HG03108 (cell line): Measurements from ENCODE around the gene TRPC4.
"Not testable (repeated sequence)": the region's sequence is repeated elsewhere in the genome, so short reads cannot be mapped to it uniquely, and the experiment has no call there.

Source experiments
- ATAC-seq: cut with Tn5 transposase; IDR thresholded peaks from one replicate; pipeline ENCODE4 v1.9.1; 2021; ENCODE audit warnings: moderate library complexity; ENCODE audit not compliant: unreplicated experiment

The TRPC4 gene

DNA sequence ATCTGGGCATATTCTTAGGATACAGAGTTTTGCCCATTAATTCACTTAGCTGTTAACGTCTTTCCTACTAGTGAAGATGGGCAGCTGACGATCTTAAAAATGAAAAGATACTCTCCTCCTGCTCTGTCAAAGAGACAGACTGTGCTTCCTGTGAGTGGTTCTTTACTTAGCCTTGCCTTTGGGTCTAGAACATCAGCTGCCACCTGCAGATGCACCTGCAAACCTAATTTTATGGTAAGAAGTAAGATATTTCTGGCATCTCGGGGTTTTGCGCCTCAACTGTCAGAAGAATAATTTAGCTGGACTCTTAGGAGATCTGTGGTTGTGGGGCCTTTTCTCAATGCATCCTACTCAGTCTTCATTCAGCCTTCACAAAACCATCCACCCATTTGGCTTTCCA, 36.2 kb downstream of the TRPC4 start:
- ATAC-seq = no peak

DNA sequence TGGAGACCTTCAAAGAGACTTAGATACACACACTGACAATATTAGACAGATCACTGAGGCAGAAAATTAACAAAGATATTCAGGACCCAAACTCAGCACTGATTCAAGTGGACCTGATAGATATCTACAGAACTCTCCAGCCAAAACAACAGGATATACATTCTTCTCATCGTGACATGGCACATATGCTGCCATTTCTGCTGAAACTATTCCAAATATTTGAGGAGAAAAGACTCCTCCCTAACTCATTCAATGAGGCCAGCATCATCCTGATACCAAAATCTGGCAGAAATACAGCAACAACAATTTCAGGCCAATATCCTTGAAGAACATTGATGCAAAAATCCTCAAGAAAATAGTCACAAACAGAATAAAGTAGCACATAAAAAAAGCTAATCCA, 53.3 kb downstream of the TRPC4 start:
- ATAC-seq = no peak

DNA sequence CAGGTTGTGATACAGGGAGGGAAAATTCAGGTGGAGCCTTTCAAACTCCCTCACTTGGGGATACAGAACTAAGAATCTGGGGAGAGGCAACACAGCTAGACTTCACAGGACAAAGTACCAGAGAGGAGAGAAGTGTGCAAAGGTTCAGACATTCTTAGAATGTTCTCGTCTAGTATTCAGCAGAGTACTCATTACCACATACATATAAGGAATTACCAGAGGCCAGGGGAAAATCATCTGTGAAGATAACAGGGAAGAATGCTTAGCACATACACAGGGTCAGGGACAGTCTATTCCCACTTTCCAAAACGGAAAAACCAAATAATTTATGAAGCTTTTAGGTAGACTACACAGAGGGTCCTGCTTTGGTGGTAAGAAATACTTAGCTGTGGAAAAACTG, 58.1 kb downstream of the TRPC4 start:
- no peak for ATAC-seq

DNA sequence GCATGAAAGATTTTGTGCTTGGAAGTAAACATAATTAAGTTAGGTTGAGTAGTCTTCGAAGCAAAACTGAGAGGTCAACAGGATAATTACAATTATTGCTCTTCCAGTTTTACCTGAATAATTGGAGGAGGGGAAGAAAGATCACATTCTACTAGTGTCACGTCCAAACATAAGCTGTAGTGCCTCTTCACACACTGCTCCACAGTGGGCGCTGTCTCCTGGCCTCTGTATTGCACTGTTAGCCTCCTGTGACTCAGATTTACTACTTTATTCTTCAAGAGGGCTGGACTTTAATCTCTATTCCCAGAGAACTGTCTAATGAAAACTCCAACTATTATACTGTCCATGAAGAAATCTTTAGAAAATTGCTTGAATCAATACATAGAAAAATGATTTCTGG, 62.9 kb downstream of the TRPC4 start:
- ATAC-seq = no peak

DNA sequence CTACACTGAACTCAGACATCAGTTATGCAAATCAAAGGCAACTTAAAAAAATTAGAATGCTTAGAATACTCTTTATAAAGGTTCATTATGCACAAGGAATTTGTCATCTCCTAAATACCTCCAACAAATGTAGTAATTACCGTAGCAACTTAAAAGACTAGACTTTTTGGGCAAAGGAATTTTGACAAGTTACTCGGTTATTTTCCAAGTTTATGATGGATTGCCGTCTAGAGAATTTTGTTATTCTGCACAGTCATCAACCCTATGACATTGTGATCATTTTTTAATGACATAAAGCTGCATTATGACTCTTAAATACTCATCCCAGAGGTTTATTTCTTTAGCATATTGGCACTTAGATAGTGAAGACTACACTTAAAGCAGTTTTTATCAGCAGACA, 71.9 kb downstream of the TRPC4 start:
- no peak for ATAC-seq

DNA sequence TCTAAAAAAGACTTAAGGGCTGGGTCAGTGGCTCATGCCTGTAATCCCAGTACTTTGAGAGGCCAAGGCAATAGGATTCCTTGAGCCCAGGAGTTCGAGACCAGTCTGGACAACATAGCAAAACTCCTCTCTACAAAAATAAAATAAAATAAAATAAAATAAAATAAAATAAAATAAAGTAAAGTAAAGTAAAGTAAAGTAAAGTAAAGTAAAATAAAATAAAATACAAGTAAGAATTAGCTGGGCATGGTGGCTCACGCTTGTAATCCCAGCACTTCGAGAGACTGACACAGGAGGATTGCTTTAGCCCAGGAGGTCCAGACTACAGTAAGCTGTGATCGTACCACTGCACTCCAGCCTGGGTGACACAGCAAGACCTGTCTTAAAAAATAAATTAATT, 72.8 kb downstream of the TRPC4 start:
- not testable (repeated sequence) for ATAC-seq

DNA sequence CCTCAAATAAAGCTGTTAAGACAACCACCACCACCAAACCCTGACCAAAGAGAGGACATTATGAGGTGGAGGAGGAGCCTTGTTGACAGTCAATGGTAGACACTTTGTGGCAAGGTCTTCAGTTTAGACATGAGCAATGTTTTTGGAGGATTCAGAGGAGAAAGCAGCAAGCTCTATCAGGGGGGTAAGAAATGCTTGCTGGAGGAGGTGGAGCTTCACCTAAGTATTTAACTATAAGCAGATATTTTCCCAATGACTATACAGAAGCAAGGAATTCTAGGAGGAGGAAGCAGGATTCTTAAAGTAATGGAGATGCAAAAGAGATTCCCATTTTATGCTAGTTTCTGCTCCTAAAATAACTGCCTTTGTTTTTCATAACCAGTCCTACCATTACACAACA, 74.2 kb downstream of the TRPC4 start:
- no peak for ATAC-seq

DNA sequence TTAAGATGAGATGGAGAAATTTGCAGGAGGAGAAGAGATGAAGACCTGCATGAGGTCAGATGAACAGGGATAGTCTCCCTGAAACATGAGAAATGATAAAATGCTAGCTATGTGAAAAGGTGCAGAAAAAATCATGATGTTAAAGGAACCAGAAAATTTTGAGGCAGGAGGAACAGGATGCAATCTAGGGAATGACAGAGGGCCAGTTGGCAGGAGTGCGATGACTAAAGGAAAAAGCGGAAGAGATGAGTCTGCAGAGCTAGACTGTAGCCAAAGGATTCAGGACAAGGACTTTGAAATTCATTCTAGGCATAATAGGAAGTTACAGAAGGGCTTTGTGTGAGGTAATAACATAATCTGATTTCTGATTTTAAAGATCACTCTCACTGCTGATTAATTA, 77.9 kb downstream of the TRPC4 start:
- ATAC-seq = no peak

DNA sequence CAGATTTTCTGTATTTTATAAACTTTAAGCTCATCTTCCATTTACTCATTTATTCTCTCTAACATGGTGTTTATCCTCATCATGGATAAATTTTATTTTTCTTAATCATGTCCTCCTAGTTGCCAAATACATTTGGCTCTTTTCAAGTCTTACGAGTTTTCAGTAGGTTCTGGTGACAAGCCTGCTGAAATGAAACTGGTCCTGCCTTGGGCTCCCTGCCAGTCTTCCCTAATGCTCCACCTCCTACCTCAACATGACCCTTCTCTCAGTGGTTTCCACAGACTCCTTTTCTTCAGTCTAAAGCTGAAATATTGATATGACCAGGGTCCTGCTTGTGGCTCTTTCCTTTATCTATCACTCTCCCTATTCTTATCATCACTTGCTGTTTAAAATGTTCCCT, 81.2 kb downstream of the TRPC4 start:
- no peak for ATAC-seq

DNA sequence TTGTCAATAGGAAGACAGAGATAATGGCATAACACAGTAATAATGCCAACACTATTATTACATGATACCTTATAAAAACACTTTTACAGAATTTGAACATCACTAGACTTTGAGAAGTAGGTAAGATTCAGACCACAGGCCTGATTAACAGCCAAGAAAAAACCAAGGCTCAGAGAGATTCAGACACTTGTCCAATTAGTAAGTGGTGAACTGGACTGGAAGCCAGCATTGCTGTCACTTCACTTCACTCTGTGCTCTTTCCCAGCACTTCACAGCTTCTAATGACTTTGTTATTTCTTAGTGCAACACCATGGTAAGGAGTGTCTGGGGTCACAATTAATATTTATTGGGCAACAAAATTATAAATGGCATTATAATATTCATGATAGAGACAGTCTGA, 91.9 kb downstream of the TRPC4 start:
- ATAC-seq = no peak

DNA sequence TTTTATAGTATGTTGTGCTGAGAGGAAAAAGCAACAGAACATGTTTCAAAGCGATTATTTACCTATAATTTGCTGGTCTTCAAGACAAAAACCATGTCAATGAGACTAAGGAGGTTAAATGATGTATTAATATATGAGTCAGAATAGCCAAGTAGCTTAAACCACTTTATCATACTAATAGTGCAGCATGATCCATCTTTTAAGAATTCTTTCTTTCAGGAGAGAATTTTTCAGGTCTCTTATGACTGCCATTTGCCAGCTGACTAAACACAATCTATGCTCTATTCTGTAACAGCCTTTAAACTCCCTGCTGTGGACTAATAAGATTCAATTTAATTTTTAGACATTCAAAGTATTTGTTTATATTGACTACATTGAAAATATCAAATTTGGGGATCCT, 93.7 kb downstream of the TRPC4 start:
- ATAC-seq = no peak

DNA sequence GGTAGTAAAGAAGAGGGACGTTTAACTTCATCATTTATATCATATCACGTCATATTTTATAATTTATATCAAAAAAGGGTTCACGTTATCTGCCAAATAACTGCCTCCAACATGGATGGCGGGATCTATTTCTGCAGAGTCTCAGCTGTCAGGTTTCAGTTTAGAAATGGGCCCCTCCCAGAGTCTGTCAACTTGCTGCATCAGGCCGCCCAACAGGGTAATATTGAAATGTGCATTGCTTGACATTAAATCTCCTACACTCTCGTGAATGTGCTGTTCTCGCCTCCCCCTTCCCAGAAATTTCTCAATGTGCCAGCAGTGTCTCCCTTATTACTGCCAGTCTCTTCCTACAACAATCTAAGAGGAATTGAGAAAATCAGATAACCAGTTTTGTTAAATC, 96.9 kb downstream of the TRPC4 start:
- ATAC-seq = no peak

DNA sequence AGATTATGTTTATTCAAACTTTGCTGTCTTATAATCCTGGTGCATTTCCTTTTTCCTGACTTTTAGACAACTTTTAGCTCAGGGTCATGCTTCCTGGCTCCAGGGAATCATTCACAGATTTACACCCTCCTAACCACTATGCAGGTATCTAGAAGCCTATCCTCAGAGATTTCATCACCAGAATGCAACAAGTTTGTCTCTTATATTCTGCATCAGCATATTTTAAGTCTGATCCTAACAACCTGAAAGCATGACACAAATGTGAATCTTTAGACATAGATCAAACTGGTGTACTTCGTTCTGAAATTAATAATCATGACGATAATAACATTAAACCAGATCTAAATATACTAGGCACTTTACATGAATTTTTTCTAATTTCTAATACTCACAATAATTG, 100.0 kb downstream of the TRPC4 start:
- ATAC-seq = no peak

DNA sequence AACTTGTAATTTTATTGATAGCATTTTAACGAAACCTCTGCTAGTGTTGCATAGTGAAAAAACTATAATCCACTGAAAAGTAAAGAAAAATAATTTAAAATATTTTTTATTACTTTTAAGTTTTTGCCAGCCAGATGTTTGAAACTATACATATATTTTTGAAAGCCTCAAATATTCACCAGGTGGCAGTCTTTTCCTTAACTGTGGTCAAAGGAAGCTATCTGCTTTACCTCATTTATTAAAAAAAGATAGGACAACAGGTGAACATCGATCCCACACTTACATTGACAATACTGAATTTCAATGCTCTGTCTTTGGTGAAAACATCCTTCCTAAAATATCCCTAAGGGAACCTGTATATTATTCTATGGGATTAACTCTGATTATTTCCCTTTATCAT, 100.5 kb downstream of the TRPC4 start:
- ATAC-seq = no peak

DNA sequence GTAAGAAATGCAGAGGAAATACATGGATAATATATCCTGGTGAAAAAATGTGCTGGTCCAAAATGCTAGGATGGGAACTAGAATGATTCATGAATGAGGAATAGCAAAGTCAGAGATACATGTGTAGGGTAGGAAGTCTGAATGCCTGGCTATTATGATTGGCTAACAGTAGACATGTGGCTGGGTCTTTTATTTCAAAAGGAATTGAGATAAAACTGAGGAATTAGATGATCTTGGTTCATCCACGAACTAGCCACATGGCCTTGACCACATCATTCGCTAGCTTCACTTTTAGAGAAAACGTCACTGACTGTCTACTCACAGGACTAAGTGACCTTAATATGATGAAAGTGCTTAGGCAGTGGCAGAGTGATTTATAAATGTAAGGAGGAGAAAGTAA, 103.1 kb downstream of the TRPC4 start:
- no peak for ATAC-seq

DNA sequence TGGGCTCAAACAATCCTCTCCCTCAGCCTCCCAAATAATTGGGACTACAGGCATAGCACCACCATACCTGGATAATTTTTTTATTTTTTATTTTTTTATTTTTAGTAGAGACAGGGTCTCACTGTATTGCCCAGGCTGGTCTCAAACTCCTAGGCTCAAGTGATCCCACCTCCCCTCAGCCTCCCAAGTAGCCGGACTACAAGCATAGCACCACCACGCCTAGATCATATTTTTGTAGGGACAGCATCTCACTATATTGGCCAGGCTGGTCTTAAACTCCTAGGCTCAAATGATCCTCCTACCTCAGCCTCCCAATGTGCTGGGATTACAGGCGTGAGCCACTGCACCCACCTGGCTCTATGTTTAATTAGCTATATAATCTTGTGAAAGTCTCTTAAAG, 114.2 kb downstream of the TRPC4 start:
- ATAC-seq = no peak

DNA sequence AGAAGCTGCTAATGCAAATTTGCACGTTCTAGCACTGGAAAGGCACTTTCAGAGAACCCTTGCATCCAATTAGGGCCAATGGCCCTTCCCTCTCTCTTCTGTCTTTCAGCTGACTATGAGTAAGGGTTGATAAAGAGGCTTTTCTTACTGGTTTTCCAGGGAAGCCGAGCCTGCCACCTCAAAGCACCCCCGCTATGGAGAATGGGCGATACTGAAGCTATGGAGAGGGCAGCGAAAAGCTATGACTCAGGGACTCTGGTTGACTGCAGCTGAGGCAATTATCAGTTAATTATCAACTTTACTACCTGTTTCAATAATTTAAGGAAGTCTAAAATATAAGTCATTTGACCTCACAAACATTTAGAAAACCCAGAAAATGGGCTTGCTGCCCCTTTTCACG, 115.8 kb downstream of the TRPC4 start:
- no peak for ATAC-seq

DNA sequence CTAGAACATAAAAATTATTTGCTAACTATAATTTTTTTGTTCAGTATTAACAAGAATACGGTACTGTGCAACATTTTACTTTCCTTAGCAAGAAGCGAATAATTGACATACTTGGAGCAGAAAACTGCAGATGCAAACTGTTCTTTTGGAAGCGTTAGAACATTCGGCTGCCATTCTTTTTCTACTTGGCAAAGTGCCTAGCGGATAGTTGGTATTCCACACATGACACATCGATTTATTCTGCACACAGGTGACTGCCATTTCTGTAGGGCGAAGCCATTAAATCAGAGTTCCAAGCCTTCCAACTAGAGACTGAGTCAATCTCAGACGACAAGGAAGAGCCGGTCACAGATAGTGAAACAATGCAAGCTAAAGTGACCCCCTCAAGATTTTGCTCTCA, 117.4 kb downstream of the TRPC4 start:
- no peak for ATAC-seq

DNA sequence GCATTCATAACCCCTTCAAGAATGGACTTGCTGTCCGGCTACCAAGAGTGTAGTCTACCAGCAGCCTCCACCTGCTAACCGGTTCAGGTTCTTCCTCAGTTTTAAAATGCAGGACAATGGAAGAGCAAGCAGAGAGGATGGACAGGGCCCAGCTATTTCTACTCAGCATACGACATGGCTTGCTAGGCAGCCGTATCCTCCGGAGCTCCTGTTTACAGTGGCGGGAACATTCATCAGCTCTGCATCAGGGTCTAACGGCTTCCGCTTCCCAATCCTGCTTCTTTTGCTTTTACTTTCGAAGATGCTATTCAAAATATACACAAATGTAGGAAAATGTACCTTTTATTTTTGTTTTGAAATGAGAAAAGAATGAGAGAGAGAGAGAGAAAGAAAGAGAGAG, 118.5 kb downstream of the TRPC4 start:
- no peak for ATAC-seq

DNA sequence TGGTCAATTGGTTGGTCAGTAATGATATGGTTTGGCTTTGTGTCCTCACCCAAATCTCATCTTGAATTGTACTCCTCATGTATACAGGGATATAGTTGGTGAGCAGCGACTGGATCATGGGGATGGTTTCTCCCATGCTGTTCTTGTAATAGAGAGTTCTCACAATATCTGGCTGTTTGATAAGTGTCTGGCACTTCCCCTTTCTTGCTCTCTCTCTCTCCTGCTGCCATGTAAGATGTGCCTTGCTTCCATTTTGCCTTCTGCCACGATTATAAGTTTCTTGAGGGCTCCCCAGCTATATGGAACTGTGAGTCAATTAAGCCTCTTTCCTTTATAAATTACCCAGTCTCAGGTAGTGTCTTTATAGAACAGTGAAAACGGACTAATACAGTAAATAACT, 120.7 kb downstream of the TRPC4 start:
- ATAC-seq = no peak

DNA sequence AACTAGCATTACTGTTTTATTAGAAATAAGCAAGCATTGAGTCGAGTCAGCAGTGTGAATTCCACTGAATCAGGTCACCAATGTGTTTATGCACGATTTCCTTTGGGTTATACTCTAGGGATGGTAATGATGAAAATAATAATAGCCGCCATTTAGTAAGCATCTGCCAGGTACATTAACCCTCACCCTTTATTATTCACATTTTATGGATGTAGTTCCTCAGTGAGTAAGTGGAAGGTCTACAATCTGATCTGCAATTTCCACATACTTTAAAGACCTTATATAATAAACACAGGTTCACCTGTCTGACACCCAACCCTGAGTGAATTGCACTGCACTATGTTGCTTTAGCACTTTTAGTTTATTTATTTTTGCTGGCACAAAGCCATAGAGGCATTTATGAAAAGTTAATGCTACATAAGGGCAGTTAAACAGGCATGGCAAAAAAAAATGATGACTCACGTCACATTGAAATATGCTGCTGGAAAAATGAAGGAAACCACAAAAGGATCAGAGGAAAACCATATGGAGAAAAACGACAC, 122.4 kb downstream of the TRPC4 start:
- ATAC-seq = no peak

DNA sequence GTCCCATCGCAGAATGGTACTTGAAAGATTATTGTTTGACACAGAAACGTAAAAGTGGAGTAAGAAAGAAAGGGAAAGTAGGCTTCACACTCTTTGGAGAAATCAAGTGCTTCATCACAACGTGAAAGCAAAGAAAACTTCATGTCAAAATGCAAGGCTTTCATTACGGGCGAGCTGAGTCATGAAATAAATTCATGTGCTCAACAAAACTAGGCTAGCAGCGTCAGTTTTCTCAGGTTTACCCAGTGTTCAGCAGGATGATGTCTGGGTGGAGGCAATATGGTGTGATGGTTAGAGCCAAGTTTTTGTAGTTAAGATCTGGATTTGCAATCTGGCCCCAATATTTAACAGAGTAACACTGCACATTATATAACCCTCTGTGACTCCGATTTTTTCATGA, 128.0 kb downstream of the TRPC4 start:
- no peak for ATAC-seq

DNA sequence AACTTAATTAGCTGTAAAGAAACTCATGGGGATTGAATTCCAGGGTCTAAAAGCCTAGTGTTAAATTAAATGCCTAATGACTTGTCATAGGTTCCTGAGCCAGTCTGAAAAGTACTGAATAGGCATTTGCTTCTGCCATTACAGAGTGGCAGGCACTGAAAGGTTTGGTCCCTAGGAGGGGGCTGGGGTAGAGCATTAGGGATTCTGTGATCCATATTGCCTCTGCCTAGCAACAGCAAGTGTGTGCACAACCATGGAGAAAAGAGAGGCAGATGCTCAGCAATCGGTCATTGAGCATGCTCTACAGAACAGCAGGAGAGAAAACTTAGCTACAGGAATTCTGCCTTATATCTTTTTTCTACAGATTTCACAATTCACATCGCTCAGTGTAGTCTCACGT, 133.5 kb downstream of the TRPC4 start:
- ATAC-seq = no peak

DNA sequence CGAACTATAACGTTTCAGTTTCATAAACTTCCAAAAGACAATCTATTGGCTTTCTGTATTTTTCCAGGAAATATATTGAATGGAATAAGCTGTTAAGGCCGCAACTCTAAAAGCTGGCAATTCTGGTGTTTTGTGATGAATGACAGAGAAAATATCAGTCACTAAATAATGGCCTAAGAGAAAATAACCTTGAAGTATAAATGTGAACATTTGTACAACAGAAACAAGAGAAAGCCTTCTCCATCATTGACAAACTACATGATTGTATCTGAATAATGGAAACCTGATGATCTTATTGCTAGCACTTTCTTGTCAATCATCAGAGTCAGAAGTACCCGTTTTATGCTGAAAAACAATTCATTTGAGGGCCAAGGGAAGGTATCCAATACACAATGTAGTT, 134.3 kb downstream of the TRPC4 start:
- no peak for ATAC-seq
